A673 (cell line): ENCODE data around the gene LBH.

Source experiments
- EZH2 ChIP-seq: fragments of 200-600 bp; sonication (generic); IDR thresholded peaks from 2 replicates; pipeline ENCODE4 v1.6.1; 2017; ENCODE audit warnings: borderline replicate concordance, low read depth, mild to moderate bottlenecking, mixed read lengths, antibody characterized with exemption, low read length; ENCODE audit not compliant: poor library complexity, severe bottlenecking
- TF ChIP-seq, protein P1 (sequence below): fragments of 300-800, 200-600 bp; sonication (generic); conservative IDR thresholded peaks from 2 replicates; pipeline ENCODE4 v1.5.1; 2017; ENCODE audit warnings: low read depth, mild to moderate bottlenecking, antibody characterized with exemption, low read length, moderate library complexity, mixed read lengths

- TF ChIP-seq, protein P1, sequence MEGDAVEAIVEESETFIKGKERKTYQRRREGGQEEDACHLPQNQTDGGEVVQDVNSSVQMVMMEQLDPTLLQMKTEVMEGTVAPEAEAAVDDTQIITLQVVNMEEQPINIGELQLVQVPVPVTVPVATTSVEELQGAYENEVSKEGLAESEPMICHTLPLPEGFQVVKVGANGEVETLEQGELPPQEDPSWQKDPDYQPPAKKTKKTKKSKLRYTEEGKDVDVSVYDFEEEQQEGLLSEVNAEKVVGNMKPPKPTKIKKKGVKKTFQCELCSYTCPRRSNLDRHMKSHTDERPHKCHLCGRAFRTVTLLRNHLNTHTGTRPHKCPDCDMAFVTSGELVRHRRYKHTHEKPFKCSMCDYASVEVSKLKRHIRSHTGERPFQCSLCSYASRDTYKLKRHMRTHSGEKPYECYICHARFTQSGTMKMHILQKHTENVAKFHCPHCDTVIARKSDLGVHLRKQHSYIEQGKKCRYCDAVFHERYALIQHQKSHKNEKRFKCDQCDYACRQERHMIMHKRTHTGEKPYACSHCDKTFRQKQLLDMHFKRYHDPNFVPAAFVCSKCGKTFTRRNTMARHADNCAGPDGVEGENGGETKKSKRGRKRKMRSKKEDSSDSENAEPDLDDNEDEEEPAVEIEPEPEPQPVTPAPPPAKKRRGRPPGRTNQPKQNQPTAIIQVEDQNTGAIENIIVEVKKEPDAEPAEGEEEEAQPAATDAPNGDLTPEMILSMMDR, result no peak
- TF ChIP-seq EZH2, result no peak
These were observed 41.6 kb downstream of the LBH start for GRCh38 chr2:30272761-30273573.
